ENCODE results near the gene EPS8L2. TPM values are rescaled to one million over a fixed set of nuclear protein-coding genes. Genes with fewer than 3 reads are reported as not detected.

EPS8L2 gene
- total RNA-seq, 4 donors from 2014 or later, result 107 to 193 (median 140) TPM

GRCh38 chr11:673866-674265, 32.2 kb upstream of the EPS8L2 start:
- no peak for DNase-seq (ENCODE audit: low spot score in 2 of 2)
- TF ChIP-seq POLR2AphosphoS5 (IDR thresholded peaks at IDR 0.05), result no peak
- no peak for TF ChIP-seq EP300 (IDR thresholded peaks at IDR 0.05)
- no peak for TF ChIP-seq POLR2A (IDR thresholded peaks at IDR 0.05)
- no peak for TF ChIP-seq CTCF (IDR thresholded peaks at IDR 0.05)
- Histone ChIP-seq H3K4me1 (no peaks in the 10 kb centered on the region), H3K4me3 (no peak overlapping the region), H3K9me3 (no peaks in the 10 kb centered on the region), H3K27me3 (no peaks in the 10 kb centered on the region), H3K36me3 (peaks cover 73% of the 10 kb centered on the region), H3K27ac (no peak overlapping the region)
- WGBS, result 90% methylated on average over 8 of the region's 8 CpGs

- H3K9me3 ChIP-seq, result no peaks in the 10 kb centered on the region
- no peaks in the 10 kb centered on the region for H3K4me1 ChIP-seq
- H3K27me3 ChIP-seq, result no peaks in the 10 kb centered on the region
- DNase-seq (ENCODE audit: low spot score in 2 of 2), result no peak
- WGBS, result 92% methylated on average over 17 of the region's 17 CpGs
- no peak overlapping the region for H3K4me3 ChIP-seq
- peaks cover 77% of the 10 kb centered on the region for H3K36me3 ChIP-seq
- TF ChIP-seq CTCF (IDR thresholded peaks at IDR 0.05), result no peak
- no peak for TF ChIP-seq POLR2A (IDR thresholded peaks at IDR 0.05)
- TF ChIP-seq EP300 (IDR thresholded peaks at IDR 0.05), result no peak
- no peak for TF ChIP-seq POLR2AphosphoS5 (IDR thresholded peaks at IDR 0.05)
- H3K27ac ChIP-seq, result no peak overlapping the region
These were observed 31.6 kb upstream of the EPS8L2 start for GRCh38 chr11:674406-674805.

GRCh38 chr11:678297-678696, 27.7 kb upstream of the EPS8L2 start:
- no peaks in the 10 kb centered on the region for H3K27me3 ChIP-seq
- H3K4me1 ChIP-seq, result no peaks in the 10 kb centered on the region
- H3K9me3 ChIP-seq, result no peaks in the 10 kb centered on the region
- H3K4me3 ChIP-seq, result no peak overlapping the region
- no peak for TF ChIP-seq EP300 (IDR thresholded peaks at IDR 0.05)
- no peak for TF ChIP-seq CTCF (IDR thresholded peaks at IDR 0.05)
- TF ChIP-seq POLR2A (IDR thresholded peaks at IDR 0.05), result no peak
- no peak for TF ChIP-seq POLR2AphosphoS5 (IDR thresholded peaks at IDR 0.05)
- peaks cover 85% of the 10 kb centered on the region for H3K36me3 ChIP-seq
- 87% methylated on average over 3 of the region's 3 CpGs for WGBS
- DNase-seq (ENCODE audit: low spot score in 2 of 2), result no peak
- H3K27ac ChIP-seq, result no peak overlapping the region

GRCh38 chr11:679271-680207, 26.5 kb upstream of the EPS8L2 start:
- H3K4me3 ChIP-seq, result no peak overlapping the region
- H3K9me3 ChIP-seq, result no peaks in the 10 kb centered on the region
- no peaks in the 10 kb centered on the region for H3K27me3 ChIP-seq
- H3K36me3 ChIP-seq, result peaks cover 85% of the 10 kb centered on the region
- TF ChIP-seq POLR2A (IDR thresholded peaks at IDR 0.05) (no peak), CTCF (IDR thresholded peaks at IDR 0.05) (no peak), POLR2AphosphoS5 (IDR thresholded peaks at IDR 0.05) (no peak), EP300 (IDR thresholded peaks at IDR 0.05) (no peak)
- DNase-seq (ENCODE audit: low spot score in 2 of 2), result no peak
- no peak overlapping the region for H3K27ac ChIP-seq
- WGBS, result 93% methylated on average over 30 of the region's 36 CpGs
- H3K4me1 ChIP-seq, result no peaks in the 10 kb centered on the region

GRCh38 chr11:680476-680875, 25.6 kb upstream of the EPS8L2 start:
- Histone ChIP-seq H3K36me3 (peaks cover 84% of the 10 kb centered on the region), H3K27me3 (no peaks in the 10 kb centered on the region), H3K9me3 (no peaks in the 10 kb centered on the region), H3K27ac (no peak overlapping the region), H3K4me1 (no peaks in the 10 kb centered on the region), H3K4me3 (no peak overlapping the region)
- DNase-seq (ENCODE audit: low spot score in 2 of 2), result no peak
- TF ChIP-seq CTCF (IDR thresholded peaks at IDR 0.05) (no peak), POLR2A (IDR thresholded peaks at IDR 0.05) (no peak), POLR2AphosphoS5 (IDR thresholded peaks at IDR 0.05) (no peak), EP300 (IDR thresholded peaks at IDR 0.05) (no peak)
- WGBS, result 85% methylated on average over 19 of the region's 19 CpGs

Data from suprapubic skin (tissue), 4 donors.